ENCODE results near the gene ADAM8. TPM values are rescaled to one million over a fixed set of nuclear protein-coding genes. Genes with fewer than 3 reads are reported as not detected.

Gene ADAM8
- polyA plus RNA-seq, 6 donors from 2014 or later = 30.0 to 56.1 (median 34.6) TPM

DNA sequence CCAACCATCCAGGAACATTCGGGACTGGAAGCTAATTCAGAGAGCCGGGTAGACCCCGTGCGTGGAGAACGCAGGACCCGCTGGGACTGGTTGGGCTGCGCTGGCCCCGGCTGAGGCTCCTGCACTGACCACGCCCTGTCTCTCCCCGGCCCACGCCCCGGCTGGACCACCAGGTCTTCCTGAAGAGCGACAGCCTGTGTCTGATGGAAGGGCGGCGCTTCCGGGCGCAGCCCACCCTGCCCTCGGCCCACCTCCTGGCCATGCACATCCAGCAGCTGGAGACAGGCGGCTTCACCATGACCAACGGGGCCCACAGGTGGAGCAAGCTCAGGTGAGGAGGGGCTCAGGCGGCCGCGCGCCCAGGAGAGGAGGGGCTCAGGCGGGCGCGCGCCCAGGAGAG is 56.9 kb downstream of the ADAM8 start:
- H3K4me3 Mint-ChIP-seq = no peak overlapping the region
- no peak for ATAC-seq (ENCODE audit: low read depth in 2 of 2)
- no peaks in the 10 kb centered on the region for H3K4me1 Mint-ChIP-seq
- H3K27me3 Mint-ChIP-seq = peaks cover 13 to 47% (median 19%) of the 10 kb centered on the region in 3 donors
- no peaks in the 10 kb centered on the region for H3K36me3 Mint-ChIP-seq
- H3K9me3 Mint-ChIP-seq = no peaks in the 10 kb centered on the region
- no peak overlapping the region for H3K27ac Mint-ChIP-seq
- no peak for DNase-seq

DNA sequence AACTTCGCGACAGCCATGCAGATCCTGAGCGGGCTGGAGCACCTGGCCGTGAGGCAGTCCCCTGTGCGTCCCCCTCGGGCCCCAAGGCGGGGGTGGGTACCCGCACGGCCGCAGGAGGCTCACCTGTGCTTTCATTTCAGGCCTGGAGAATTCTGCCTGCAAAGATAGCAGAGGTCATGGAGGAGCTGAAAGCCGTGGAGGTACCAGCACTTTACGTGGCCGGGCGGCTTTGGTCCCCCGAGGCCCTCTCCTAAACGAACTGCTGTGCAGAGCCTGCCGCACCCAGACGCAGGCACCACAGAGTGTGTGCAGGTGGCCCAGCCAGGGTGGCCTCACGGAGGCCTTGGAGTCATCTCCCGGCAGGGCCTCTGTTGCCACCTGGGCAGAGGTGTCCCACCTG is 57.8 kb downstream of the ADAM8 start:
- H3K27me3 Mint-ChIP-seq = peaks cover 10 to 39% (median 19%) of the 10 kb centered on the region in 3 donors
- no peak overlapping the region for H3K4me3 Mint-ChIP-seq
- no peaks in the 10 kb centered on the region for H3K9me3 Mint-ChIP-seq
- H3K36me3 Mint-ChIP-seq = no peaks in the 10 kb centered on the region
- no peak for ATAC-seq (ENCODE audit: low read depth in 2 of 2)
- no peak overlapping the region for H3K27ac Mint-ChIP-seq
- no peak for DNase-seq
- no peaks in the 10 kb centered on the region for H3K4me1 Mint-ChIP-seq

GRCh38 chr10:133217800-133218589 is 58.7 kb downstream of the ADAM8 start:
- DNase-seq (no peak), ATAC-seq (ENCODE audit: low read depth in 2 of 2) (no peak)
- Mint-ChIP-seq H3K27me3 (peaks cover 10 to 36% (median 19%) of the 10 kb centered on the region in 3 donors), H3K4me3 (peak overlapping the region in 1 of 8 donors; percentile 50), H3K27ac (no peak overlapping the region), H3K9me3 (no peaks in the 10 kb centered on the region), H3K4me1 (no peaks in the 10 kb centered on the region), H3K36me3 (no peaks in the 10 kb centered on the region)

- no peak overlapping the region for H3K4me3 Mint-ChIP-seq
- peaks cover 10 to 41% (median 26%) of the 10 kb centered on the region in 3 donors for H3K27me3 Mint-ChIP-seq
- no peaks in the 10 kb centered on the region for H3K36me3 Mint-ChIP-seq
- peaks cover 0 to 3% (median 0%) of the 10 kb centered on the region in 3 donors for H3K4me1 Mint-ChIP-seq
- peak overlapping the region in 1 of 6 donors; percentile 20 for H3K27ac Mint-ChIP-seq
- peaks cover 0 to 1% (median 0%) of the 10 kb centered on the region in 7 donors for H3K9me3 Mint-ChIP-seq
- ATAC-seq (ENCODE audit: low read depth in 2 of 2) = no peak
- no peak for DNase-seq
Measured at GRCh38 chr10:133216776-133217175, 59.9 kb downstream of the ADAM8 start.

DNA sequence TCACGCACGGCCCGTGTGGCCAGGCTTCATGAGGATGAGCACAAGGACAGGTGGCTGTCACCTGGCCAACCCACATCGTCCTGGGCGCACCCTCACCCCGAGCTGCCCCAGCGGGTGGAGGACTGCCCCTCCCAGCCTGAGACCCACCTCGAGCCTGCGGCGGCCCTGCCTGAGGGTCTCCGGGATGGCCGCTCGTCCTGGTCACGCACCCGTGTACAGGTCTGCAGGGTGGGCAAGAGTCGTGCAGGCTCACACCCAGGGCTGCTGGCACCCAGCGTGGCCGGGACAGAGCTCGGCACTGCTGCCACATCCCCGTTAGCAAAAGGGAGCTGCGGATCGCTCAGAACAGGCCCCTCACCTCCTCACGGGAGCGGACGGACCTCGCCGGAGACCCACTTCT is 61.1 kb downstream of the ADAM8 start:
- H3K27me3 Mint-ChIP-seq = peaks cover 6 to 35% (median 20%) of the 10 kb centered on the region in 3 donors
- no peak for ATAC-seq (ENCODE audit: low read depth in 2 of 2)
- H3K36me3 Mint-ChIP-seq = no peaks in the 10 kb centered on the region
- peaks cover 0 to 4% (median 0%) of the 10 kb centered on the region in 3 donors for H3K4me1 Mint-ChIP-seq
- no peak overlapping the region for H3K4me3 Mint-ChIP-seq
- DNase-seq = no peak
- no peak overlapping the region for H3K27ac Mint-ChIP-seq
- peaks cover 0 to 1% (median 0%) of the 10 kb centered on the region in 7 donors for H3K9me3 Mint-ChIP-seq

GRCh38 chr10:133214468-133215410 is 61.9 kb downstream of the ADAM8 start:
- H3K36me3 Mint-ChIP-seq = no peaks in the 10 kb centered on the region
- no peak overlapping the region for H3K4me3 Mint-ChIP-seq
- peaks cover 6 to 38% (median 20%) of the 10 kb centered on the region in 3 donors for H3K27me3 Mint-ChIP-seq
- peaks cover 0 to 2% (median 0%) of the 10 kb centered on the region in 7 donors for H3K9me3 Mint-ChIP-seq
- H3K4me1 Mint-ChIP-seq = peaks cover 0 to 6% (median 0%) of the 10 kb centered on the region in 3 donors
- DNase-seq (no peak), ATAC-seq (ENCODE audit: low read depth in 2 of 2) (no peak)
- H3K27ac Mint-ChIP-seq = no peak overlapping the region

- Mint-ChIP-seq H3K4me3 (no peak overlapping the region), H3K36me3 (no peaks in the 10 kb centered on the region), H3K27me3 (peaks cover 6 to 37% (median 20%) of the 10 kb centered on the region in 3 donors), H3K27ac (peak overlapping the region in 1 of 6 donors; percentile 64), H3K4me1 (peaks cover 0 to 6% (median 0%) of the 10 kb centered on the region in 3 donors), H3K9me3 (peaks cover 0 to 2% (median 0%) of the 10 kb centered on the region in 7 donors)
- DNase-seq = no peak
- no peak for ATAC-seq (ENCODE audit: low read depth in 2 of 2)
Measured at GRCh38 chr10:133213641-133214467, 62.8 kb downstream of the ADAM8 start.

- Mint-ChIP-seq H3K27ac (no peak overlapping the region), H3K4me3 (no peak overlapping the region), H3K36me3 (no peaks in the 10 kb centered on the region), H3K9me3 (peaks cover 0 to 2% (median 0%) of the 10 kb centered on the region in 7 donors), H3K27me3 (peaks cover 6 to 32% (median 20%) of the 10 kb centered on the region in 3 donors), H3K4me1 (peaks cover 0 to 6% (median 0%) of the 10 kb centered on the region in 3 donors)
- DNase-seq = no peak
- no peak for ATAC-seq (ENCODE audit: low read depth in 2 of 2)
Measured at GRCh38 chr10:133212853-133213494, 63.7 kb downstream of the ADAM8 start.

Other genes with a start within 250 kb of the ADAM8 start
- not detected for gene ADGRA1, start 188.9 kb downstream of the ADAM8 start, polyA plus RNA-seq (ENCODE audit: low read depth in 6 of 6)
- under 1 TPM in 3 of 6 donors, not detected in 3; 0.04 to 0.08 (median 0.08) TPM for gene KNDC1, start 116.6 kb downstream of the ADAM8 start, polyA plus RNA-seq (ENCODE audit: low read depth in 6 of 6)
- gene UTF1, start 46.7 kb downstream of the ADAM8 start, polyA plus RNA-seq (ENCODE audit: low read depth in 6 of 6) = under 1 TPM in 5 of 6 donors, not detected in 1; 0.23 to 0.61 (median 0.27) TPM
- under 1 TPM in 5 of 6 donors, not detected in 1; 0.12 to 0.23 (median 0.16) TPM for gene VENTX, start 39.0 kb downstream of the ADAM8 start, polyA plus RNA-seq (ENCODE audit: low read depth in 6 of 6)
- gene TUBGCP2, start 32.0 kb upstream of the ADAM8 start, polyA plus RNA-seq (ENCODE audit: low read depth in 6 of 6) = 10 to 100 TPM; 19.6 to 36.2 (median 25.9) TPM
- 10 to 100 TPM; 60.6 to 86.0 (median 75.6) TPM for gene ZNF511, start 32.0 kb upstream of the ADAM8 start, polyA plus RNA-seq (ENCODE audit: low read depth in 6 of 6)
- not detected for gene CALY, start 60.0 kb upstream of the ADAM8 start, polyA plus RNA-seq (ENCODE audit: low read depth in 6 of 6)
- gene PRAP1, start 70.5 kb upstream of the ADAM8 start, polyA plus RNA-seq (ENCODE audit: low read depth in 6 of 6) = not detected
- 10 to 100 TPM; 31.3 to 46.5 (median 42.0) TPM for gene FUOM, start 81.2 kb upstream of the ADAM8 start, polyA plus RNA-seq (ENCODE audit: low read depth in 6 of 6)
- gene ECHS1, start 96.5 kb upstream of the ADAM8 start, polyA plus RNA-seq (ENCODE audit: low read depth in 6 of 6) = 100 to 1,000 TPM in 4 of 6 donors, 10 to 100 TPM in 2; 89.3 to 121 (median 110) TPM
- 10 to 100 TPM; 45.3 to 63.2 (median 53.5) TPM for gene PAOX, start 102.4 kb upstream of the ADAM8 start, polyA plus RNA-seq (ENCODE audit: low read depth in 6 of 6)
- 10 to 100 TPM; 41.1 to 82.6 (median 47.3) TPM for gene MTG1, start 117.3 kb upstream of the ADAM8 start, polyA plus RNA-seq (ENCODE audit: low read depth in 6 of 6)
- gene SPRN, start 147.8 kb upstream of the ADAM8 start, polyA plus RNA-seq (ENCODE audit: low read depth in 6 of 6) = under 1 TPM in 5 of 6 donors, not detected in 1; 0.28 to 0.68 (median 0.39) TPM
- under 1 TPM in 1 of 6 donors, not detected in 5; 0.08 TPM for gene SCART1, start 177.1 kb upstream of the ADAM8 start, polyA plus RNA-seq (ENCODE audit: low read depth in 6 of 6)